H1 (cell line): ENCODE results near the gene XPNPEP3. TPM values are rescaled to one million over a fixed set of nuclear protein-coding genes. Genes with fewer than 3 reads are reported as not detected.

Source experiments
- CTCF ChIA-PET: fragments of 300-600 bp; sonication (Branson Sonifier 250); formaldehyde crosslinking; loops from one replicate; lab custom pipeline; 2021; ENCODE audit not compliant: partially characterized antibody; lab: Charles Lee
- POLR2A ChIA-PET: fragments of 300-600 bp; sonication (Branson Sonifier 250); formaldehyde crosslinking; loops from one replicate; lab custom pipeline; 2021; ENCODE audit warnings: inconsistent platforms; ENCODE audit not compliant: partially characterized antibody; lab: Charles Lee
- DNase-seq, 2 experiments: peaks; one replicate each; pipeline versions ENCODE4 v3.0.0 to v3.0.0-alpha.2; 2010 to 2022; ENCODE audit warnings: low spot score in 2 of 2, low read depth in 1 of 2, mixed read lengths in 1 of 2
- FAIRE-seq: peaks from 2 replicates; lab custom pipeline; 2011; peaks lifted over from hg19 to GRCh38; lab: Jason Lieb, UNC
- H2AFZ ChIP-seq: 2 replicates; pipeline ENCODE4 v1.8.1; 2012; ENCODE audit warnings: low read length, inconsistent platforms
- H2AK5ac ChIP-seq: 2 replicates; pipeline ENCODE4 v1.6.1; 2013; ENCODE audit warnings: low read depth, low read length
- H2BK120ac ChIP-seq: replicated peaks from 2 replicates; pipeline ENCODE3; 2013; ENCODE audit warnings: low read depth, low read length, inconsistent platforms
- H2BK12ac ChIP-seq: 2 replicates; pipeline ENCODE4 v1.6.1; 2013; ENCODE audit warnings: low read depth, low read length
- H2BK15ac ChIP-seq: 2 replicates; pipeline ENCODE4 v1.6.1; 2013; ENCODE audit warnings: low read length
- H2BK20ac ChIP-seq: 2 replicates; pipeline ENCODE4 v1.6.1; 2013; ENCODE audit warnings: low read length
- H2BK5ac ChIP-seq: 2 replicates; pipeline ENCODE4 v1.6.1; 2013; ENCODE audit warnings: low read depth, low read length
- H3K14ac ChIP-seq: 2 replicates; pipeline ENCODE4 v1.6.1; 2013; ENCODE audit warnings: inconsistent platforms; ENCODE audit not compliant: insufficient read length
- H3K18ac ChIP-seq: 2 replicates; pipeline ENCODE4 v1.6.1; 2013; ENCODE audit warnings: low read length; ENCODE audit errors: extremely low read depth
- H3K23ac ChIP-seq: 2 replicates; pipeline ENCODE4 v1.6.1; 2013; ENCODE audit warnings: inconsistent platforms; ENCODE audit not compliant: insufficient read length
- H3K23me2 ChIP-seq: 2 replicates; pipeline ENCODE4 v1.6.1; 2013; ENCODE audit warnings: low read depth, low read length
- H3K27ac ChIP-seq: 2 replicates; pipeline ENCODE4 v1.6.1; 2011; ENCODE audit warnings: low read depth, low read length, inconsistent platforms
- H3K27me3 ChIP-seq, 4 experiments: replicated peaks in 1 of 4; 1 replicate in 1 of 4; 2 replicates in 3 of 4; pipeline versions ENCODE4 v1.6.1 to v1.8.1; 2011 to 2013; ENCODE audit warnings: low read length in 3 of 4, mild to moderate bottlenecking in 3 of 4, inconsistent platforms in 2 of 4, mixed read lengths in 2 of 4, moderate library complexity in 1 of 4; ENCODE audit not compliant: control insufficient read depth in 3 of 4, insufficient read depth in 3 of 4; ENCODE audit errors: extremely low read depth in 1 of 4
- H3K36me3 ChIP-seq, 4 experiments: 2 replicates each; pipeline versions ENCODE4 v1.6.1 to v1.8.1; 2011 to 2013; ENCODE audit warnings: mild to moderate bottlenecking in 4 of 4, low read length in 3 of 4, moderate library complexity in 2 of 4, control low read depth in 1 of 4, inconsistent platforms in 1 of 4; ENCODE audit not compliant: insufficient read depth in 4 of 4, control insufficient read depth in 2 of 4
- H3K4ac ChIP-seq: replicated peaks from 2 replicates; pipeline ENCODE3; 2013; ENCODE audit warnings: low read length, low read depth, mixed read lengths, inconsistent platforms; ENCODE audit not compliant: insufficient read length
- H3K4me1 ChIP-seq, 4 experiments: replicated peaks in 1 of 4; 1 replicate in 1 of 4; 2 replicates in 3 of 4; pipeline versions ENCODE4 v1.6.1 to v1.8.1; 2011 to 2013; ENCODE audit warnings: low read length in 3 of 4, inconsistent platforms in 2 of 4, mixed read lengths in 1 of 4; ENCODE audit not compliant: insufficient read depth in 4 of 4, control insufficient read depth in 3 of 4
- H3K4me2 ChIP-seq, 2 experiments: 2 replicates each; pipeline versions ENCODE4 v1.6.1 to v1.8.1; 2011 to 2013; ENCODE audit warnings: low read depth in 2 of 2, low read length in 2 of 2, control low read depth in 1 of 2, inconsistent platforms in 1 of 2, mild to moderate bottlenecking in 1 of 2; ENCODE audit not compliant: insufficient read depth in 1 of 2
- H3K4me3 ChIP-seq, 4 experiments: fragments of 200-600, 300-600 bp in 1 of 4; sonication (generic), shearing (Covaris generic), sonication (Bioruptor Twin) in 1 of 4; 2 replicates each; pipeline versions ENCODE4 v1.5.1 to v1.8.1; 2011 to 2016; ENCODE audit warnings: low read length in 4 of 4, low read depth in 3 of 4, control low read depth in 2 of 4, inconsistent platforms in 2 of 4, mild to moderate bottlenecking in 2 of 4, mixed read lengths in 1 of 4, moderate library complexity in 1 of 4; ENCODE audit not compliant: insufficient read depth in 2 of 4; ENCODE audit errors: extremely low read depth in 1 of 4
- H3K56ac ChIP-seq: replicated peaks from 2 replicates; pipeline ENCODE3; 2013; ENCODE audit warnings: low read depth, mild to moderate bottlenecking, mixed read lengths, low read length, inconsistent platforms; ENCODE audit not compliant: insufficient read length
- H3K79me1 ChIP-seq: 2 replicates; pipeline ENCODE4 v1.6.1; 2013; ENCODE audit warnings: low read depth, low read length, control low read depth
- H3K79me2 ChIP-seq, 2 experiments: 2 replicates each; pipeline versions ENCODE4 v1.6.1 to v1.8.1; 2012 to 2013; ENCODE audit warnings: low read length in 2 of 2, mild to moderate bottlenecking in 2 of 2, inconsistent platforms in 1 of 2; ENCODE audit not compliant: insufficient read depth in 2 of 2, control insufficient read depth in 1 of 2
- H3K9ac ChIP-seq, 4 experiments: replicated peaks in 1 of 4; 1 replicate in 1 of 4; 2 replicates in 3 of 4; pipeline versions ENCODE4 v1.6.1 to v1.8.1; 2011 to 2013; ENCODE audit warnings: low read depth in 3 of 4, low read length in 3 of 4, control low read depth in 2 of 4, mild to moderate bottlenecking in 2 of 4, moderate library complexity in 2 of 4, inconsistent platforms in 1 of 4; ENCODE audit errors: extremely low read depth in 1 of 4
- H3K9me3 ChIP-seq, 2 experiments: 2 replicates each; pipeline versions ENCODE4 v1.6.1 to v1.8.1; 2012 to 2013; ENCODE audit warnings: mild to moderate bottlenecking in 2 of 2, moderate library complexity in 2 of 2, control low read depth in 1 of 2, inconsistent platforms in 1 of 2, low read depth in 1 of 2, low read length in 1 of 2, mixed read lengths in 1 of 2; ENCODE audit not compliant: insufficient read depth in 2 of 2
- H4K20me1 ChIP-seq, 2 experiments: replicated peaks in 1 of 2; 2 replicates each; pipeline versions ENCODE3 to v1.8.1; 2011 to 2013; ENCODE audit warnings: inconsistent platforms in 2 of 2, low read length in 2 of 2, mild to moderate bottlenecking in 1 of 2; ENCODE audit not compliant: insufficient read depth in 2 of 2, control insufficient read depth in 1 of 2
- H4K5ac ChIP-seq: 2 replicates; pipeline ENCODE4 v1.6.1; 2013; ENCODE audit warnings: low read length, low read depth, mixed read lengths, inconsistent platforms; ENCODE audit not compliant: insufficient read length
- H4K8ac ChIP-seq: 2 replicates; pipeline ENCODE4 v1.8.0; 2013; ENCODE audit warnings: mild to moderate bottlenecking, moderate library complexity, low read length, inconsistent platforms; ENCODE audit not compliant: insufficient read depth; ENCODE audit errors: extremely low read depth
- H4K91ac ChIP-seq: replicated peaks from 2 replicates; pipeline ENCODE3; 2013; ENCODE audit warnings: low read length, mixed read lengths, inconsistent platforms; ENCODE audit not compliant: insufficient read length
- CTBP2 ChIP-seq: IDR thresholded peaks from 2 replicates; pipeline ENCODE4 v1.7.0; 2011; ENCODE audit warnings: borderline replicate concordance, mild to moderate bottlenecking, moderate library complexity, mixed read lengths, low read length; ENCODE audit not compliant: insufficient read depth, insufficient read length
- EZH2 ChIP-seq: fragments of 200-600 bp; sonication (generic); IDR thresholded peaks from 2 replicates; pipeline ENCODE4 v1.7.1; 2012; ENCODE audit warnings: low read depth, mild to moderate bottlenecking, moderate library complexity, low read length, inconsistent platforms; ENCODE audit not compliant: severe bottlenecking
- NRF1 ChIP-seq: IDR thresholded peaks from 2 replicates; pipeline ENCODE4 v1.6.1; 2011; ENCODE audit warnings: mild to moderate bottlenecking, low read depth, low read length, improper control_type of control experiment
- SIN3A ChIP-seq, 2 experiments: IDR thresholded peaks in 1 of 2; conservative IDR thresholded peaks in 1 of 2; 2 replicates each; pipeline ENCODE4 v1.6.1; 2011 to 2012; ENCODE audit warnings: low read length in 2 of 2, improper control_type of control experiment in 1 of 2, low read depth in 1 of 2, mild to moderate bottlenecking in 1 of 2
- YY1 ChIP-seq: IDR thresholded peaks from 2 replicates; pipeline ENCODE4 v1.6.1; 2011; ENCODE audit warnings: low read depth, mild to moderate bottlenecking, low read length
- WGBS, 2 experiments: shearing (Covaris generic) in 1 of 2; methylation state at CpG; one replicate each; pipeline versions ENCODE4 v1.1.6 to v1.1.7; 2013 to 2015; ENCODE audit warnings: low lambda C conversion rate in 2 of 2, mixed read lengths in 2 of 2, inconsistent platforms in 1 of 2, low coverage in 1 of 2, missing lambda C conversion rate in 1 of 2; ENCODE audit not compliant: insufficient replicate concordance in 2 of 2, insufficient coverage in 1 of 2, insufficient read length in 1 of 2; ENCODE audit errors: extremely low coverage in 1 of 2, missing lambda C conversion rate in 1 of 2; 5-methylcytosine and 5-hydroxymethylcytosine counted together
- polyA plus RNA-seq, 7 experiments: library from polyadenylated mRNA; depleted of rRNA in 3 of 7; stranded (reverse) in 5 of 7; unstranded in 2 of 7; fragments of >200 nt in 5 of 7; fragments of 200-250 nt in 2 of 7; gene quantifications; 1 replicate in 5 of 7; 2 replicates in 1 of 7; 4 replicates in 1 of 7; pipeline versions ENCODE4 v1.2.1 to v1.2.3, GENCODE V29; 2011 to 2013; ENCODE audit warnings: missing spikeins in 2 of 7, mixed read lengths in 2 of 7
- total RNA-seq: library from RNA; stranded (reverse); fragmentation: NEBNext Ultra II Directional; extraction: Animal tissue kit (Norgen Biotek cat#: 25700); gene quantifications from 2 replicates; pipeline ENCODE4 v1.2.1, GENCODE V29; 2021

XPNPEP3 gene
- total and polyA plus RNA-seq, 2 of the 8 experiments (the other 6 are each of a cell fraction or from before 2014, with no cell fraction given): 25.8 to 29.2 TPM

- Histone ChIP-seq H3K4me1 (peaks cover 0 to under 1% (median 0%) of the 10 kb centered on the region in 4 experiments; a peak in 1 of 7 replicates), H2BK15ac (no peak overlapping the region), H3K56ac (no peak overlapping the region), H4K20me1 (peaks cover 2 to 5% of the 10 kb centered on the region in 2 experiments), H3K9me3 (no peaks in the 10 kb centered on the region), H3K4me2 (no peak overlapping the region), H2AK5ac (no peak overlapping the region), H2BK20ac (no peak overlapping the region), H3K23ac (no peak overlapping the region), H2BK120ac (no peak overlapping the region), H2BK5ac (no peak overlapping the region), H3K4me3 (no peak overlapping the region), H3K18ac (no peak overlapping the region), H3K79me2 (peaks cover 9 to 79% of the 10 kb centered on the region in 2 experiments), H3K27ac (no peak overlapping the region), H4K91ac (no peak overlapping the region), H3K79me1 (peaks cover 5% of the 10 kb centered on the region; the same call in 1 of the 2 replicates), H3K36me3 (peaks cover 3 to 45% (median 14%) of the 10 kb centered on the region in 4 experiments; a peak in 7 of 8 replicates), H4K8ac (no peak overlapping the region), H3K14ac (no peak overlapping the region), H3K4ac (no peak overlapping the region), H4K5ac (no peak overlapping the region), H3K9ac (no peak overlapping the region), H2AFZ (no peak overlapping the region), H3K23me2 (no peaks in the 10 kb centered on the region), H3K27me3 (no peaks in the 10 kb centered on the region), H2BK12ac (no peak overlapping the region)
- FAIRE-seq (no peak), DNase-seq (no peak)
- POLR2A ChIA-PET: interaction anchor here (0.6 to 2.8 kb wide), 8 partner anchors 10 to 197 kb away, joined by 3 to 12 read pairs (median 4); no protein-coding TSS in a partner anchor
- WGBS, 2 experiments: 91% methylated on average over 7 of the region's 7 CpGs; no CpG with 5 or more reads in 1 of the 2 experiments
- TF ChIP-seq YY1: no peak
- TF ChIP-seq NRF1: no peak
- no peak for TF ChIP-seq SIN3A (conservative IDR thresholded peaks at IDR 0.05 in 1 of 2, IDR thresholded peaks at IDR 0.05 in 1 of 2; ENCODE audit: low read depth in 1 of 2, low read length in 2 of 2)
- TF ChIP-seq EZH2: no peak
- TF ChIP-seq CTBP2: no peak
- CTCF ChIA-PET: interaction anchor here (0.6 to 1.3 kb wide), 4 partner anchors 9 to 38 kb away, joined by 3 to 4 read pairs (median 4); no protein-coding TSS in a partner anchor
These were observed 100.7 kb downstream of the XPNPEP3 start for GRCh38 chr22:40957601-40958000.
